Measurements from ENCODE around the gene P2RY13.

- TF ChIP-seq POLR2A (IDR thresholded peaks at IDR 0.05) (no peak), CTCF (IDR thresholded peaks at IDR 0.05) (no peak)
Measured at GRCh38 chr3:151345859-151346258, 16.5 kb upstream of the P2RY13 start.

Data from body of pancreas (tissue), 4 donors.